ENCODE results near the gene CEP57L1. TPM values are rescaled to one million over a fixed set of nuclear protein-coding genes. Genes with fewer than 3 reads are reported as not detected.

CEP57L1 gene
- total and polyA plus RNA-seq, 2 experiments from 2014 or later, result 14.5 to 15.8 TPM

DNA sequence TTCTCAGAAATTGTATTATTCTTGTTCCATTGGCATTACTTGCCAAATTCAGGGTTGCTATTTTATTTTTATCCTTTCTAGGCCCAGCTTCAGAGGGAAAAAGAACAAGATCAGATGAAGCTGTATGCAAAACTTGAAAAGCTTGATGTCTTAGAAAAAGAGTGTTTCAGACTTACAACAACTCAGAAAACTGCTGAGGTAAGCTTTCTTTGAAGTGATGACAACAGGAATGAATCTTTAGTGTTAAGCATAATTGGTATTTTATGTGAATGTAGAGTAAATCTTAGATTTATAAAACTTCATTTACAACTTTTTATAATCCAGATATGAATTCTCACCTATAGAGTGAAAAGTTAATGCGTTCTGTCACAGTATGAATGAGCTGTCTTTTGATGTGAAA is 58.4 kb downstream of the CEP57L1 start:
- no peak overlapping the region for H3K27ac ChIP-seq
- no peaks in the 10 kb centered on the region for H3K27me3 ChIP-seq
- no peaks in the 10 kb centered on the region for H3K9me3 ChIP-seq (ENCODE audit: low read depth)
- TF ChIP-seq CTCF (IDR thresholded peaks at IDR 0.05; ENCODE audit: low read depth, low read length), result no peak
- H3K4me3 ChIP-seq, result no peak overlapping the region
- H3K4me1 ChIP-seq (ENCODE audit: low read depth), result no peaks in the 10 kb centered on the region
- H3K36me3 ChIP-seq, result peaks cover 12% of the 10 kb centered on the region
- no peak for DNase-seq (ENCODE audit: low read depth in 1 of 2, low spot score in 1 of 2)

DNA sequence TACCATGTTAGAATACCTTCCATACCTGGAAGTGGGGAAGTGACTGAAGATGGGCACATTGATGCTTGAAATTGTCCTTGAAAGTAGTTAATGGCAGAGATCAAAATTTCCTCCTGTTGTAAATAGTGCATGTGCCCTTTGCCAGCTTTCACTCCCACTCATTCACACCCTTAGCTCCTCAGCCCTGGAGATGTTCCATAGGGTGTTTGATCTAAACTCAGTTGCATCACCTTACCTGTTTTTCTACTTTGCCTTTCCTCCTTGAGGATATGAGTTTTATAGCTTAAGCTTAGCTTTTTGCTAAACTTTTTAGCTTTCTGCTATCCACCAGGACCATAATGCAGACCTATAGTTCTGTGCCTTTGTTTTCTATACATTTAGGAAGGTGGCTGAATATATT is 69.0 kb downstream of the CEP57L1 start:
- Histone ChIP-seq H3K27me3 (no peaks in the 10 kb centered on the region), H3K27ac (no peak overlapping the region), H3K4me3 (no peak overlapping the region), H3K9me3 (ENCODE audit: low read depth) (no peaks in the 10 kb centered on the region), H3K36me3 (peaks cover 6% of the 10 kb centered on the region), H3K4me1 (ENCODE audit: low read depth) (no peaks in the 10 kb centered on the region)
- TF ChIP-seq CTCF (IDR thresholded peaks at IDR 0.05; ENCODE audit: low read depth, low read length), result no peak
- no peak for DNase-seq (ENCODE audit: low read depth in 1 of 2, low spot score in 1 of 2)

DNA sequence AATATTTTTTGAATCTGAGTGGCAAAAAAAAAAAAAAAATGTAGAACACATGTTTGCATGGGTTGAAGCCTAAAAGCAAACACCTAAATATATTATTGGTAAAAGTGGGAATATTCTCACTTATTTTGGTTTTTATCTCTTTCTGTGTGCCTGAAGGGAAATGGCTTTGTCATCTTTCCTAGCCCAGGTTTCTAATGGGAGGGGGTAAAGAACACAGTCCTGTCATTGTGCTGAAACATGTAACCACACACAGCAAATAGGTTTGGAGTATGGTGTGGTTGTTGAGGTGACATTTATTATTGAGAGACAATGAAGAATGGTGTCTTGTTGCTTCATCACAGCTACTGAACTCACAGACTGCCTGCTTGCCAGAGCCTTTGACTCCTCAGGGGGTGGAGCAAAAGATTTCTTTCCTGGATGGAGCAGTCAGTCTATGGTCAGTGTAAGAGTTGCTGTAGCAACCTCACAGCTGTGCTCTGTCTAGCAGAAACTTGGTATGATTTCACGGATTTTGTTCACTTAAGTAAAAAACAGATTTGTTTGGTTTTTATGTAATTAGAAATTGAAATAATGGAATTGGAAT is 70.2 kb downstream of the CEP57L1 start:
- Histone ChIP-seq H3K4me3 (no peak overlapping the region), H3K36me3 (peaks cover 3% of the 10 kb centered on the region), H3K4me1 (ENCODE audit: low read depth) (no peaks in the 10 kb centered on the region), H3K9me3 (ENCODE audit: low read depth) (no peaks in the 10 kb centered on the region), H3K27me3 (no peaks in the 10 kb centered on the region), H3K27ac (no peak overlapping the region)
- DNase-seq (ENCODE audit: low read depth in 1 of 2, low spot score in 1 of 2), result peak; percentile 14 to 89
- no peak for TF ChIP-seq CTCF (IDR thresholded peaks at IDR 0.05; ENCODE audit: low read depth, low read length)

DNA sequence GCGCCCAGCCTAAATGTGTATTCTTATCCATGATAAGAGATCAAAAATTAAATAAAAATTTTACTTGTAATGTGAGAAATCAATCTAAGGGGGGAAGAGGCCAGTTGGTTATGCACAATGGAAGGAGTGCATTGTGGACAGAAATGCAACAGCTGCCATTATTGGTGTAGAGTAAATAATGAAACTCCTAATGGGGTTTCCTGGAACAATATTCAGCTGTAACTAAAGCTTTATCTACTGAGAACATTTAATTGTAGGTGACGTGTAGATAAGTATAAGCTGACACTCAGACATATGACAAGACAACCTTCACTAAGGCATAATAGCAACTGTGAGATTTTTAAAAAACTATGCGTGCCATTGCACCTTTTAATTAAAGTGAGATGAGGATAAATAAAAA is 71.4 kb downstream of the CEP57L1 start:
- TF ChIP-seq CTCF (IDR thresholded peaks at IDR 0.05; ENCODE audit: low read depth, low read length), result no peak
- H3K27me3 ChIP-seq, result no peaks in the 10 kb centered on the region
- H3K4me3 ChIP-seq, result no peak overlapping the region
- H3K4me1 ChIP-seq (ENCODE audit: low read depth), result no peaks in the 10 kb centered on the region
- H3K9me3 ChIP-seq (ENCODE audit: low read depth), result no peaks in the 10 kb centered on the region
- no peaks in the 10 kb centered on the region for H3K36me3 ChIP-seq
- H3K27ac ChIP-seq, result no peak overlapping the region
- no peak for DNase-seq (ENCODE audit: low read depth in 1 of 2, low spot score in 1 of 2)

- no peak for DNase-seq (ENCODE audit: low read depth in 1 of 2, low spot score in 1 of 2)
- no peaks in the 10 kb centered on the region for H3K9me3 ChIP-seq (ENCODE audit: low read depth)
- H3K27me3 ChIP-seq, result no peaks in the 10 kb centered on the region
- H3K36me3 ChIP-seq, result no peaks in the 10 kb centered on the region
- H3K4me3 ChIP-seq, result no peak overlapping the region
- TF ChIP-seq CTCF (IDR thresholded peaks at IDR 0.05; ENCODE audit: low read depth, low read length), result no peak
- H3K27ac ChIP-seq, result no peak overlapping the region
- no peaks in the 10 kb centered on the region for H3K4me1 ChIP-seq (ENCODE audit: low read depth)
Observed at GRCh38 chr6:109167562-109167961, 72.3 kb downstream of the CEP57L1 start.

GRCh38 chr6:109170333-109170732 is 75.0 kb downstream of the CEP57L1 start:
- no peak for DNase-seq (ENCODE audit: low read depth in 1 of 2, low spot score in 1 of 2)
- Histone ChIP-seq H3K4me3 (no peak overlapping the region), H3K9me3 (ENCODE audit: low read depth) (no peaks in the 10 kb centered on the region), H3K27ac (no peak overlapping the region), H3K27me3 (no peaks in the 10 kb centered on the region), H3K36me3 (no peaks in the 10 kb centered on the region), H3K4me1 (ENCODE audit: low read depth) (no peaks in the 10 kb centered on the region)
- TF ChIP-seq CTCF (IDR thresholded peaks at IDR 0.05; ENCODE audit: low read depth, low read length), result no peak
